Fibroblast of peridontal ligament (primary cell): ENCODE data around the gene ITGB5.
"Not testable (repeated sequence)": the region's sequence is repeated elsewhere in the genome, so short reads cannot be mapped to it uniquely, and the experiment has no call there.

Experiments used
- DNase-seq: peaks from one replicate; pipeline ENCODE4 v3.0.0-alpha.2; 2010; ENCODE audit errors: extremely low read depth

ITGB5 gene

DNA sequence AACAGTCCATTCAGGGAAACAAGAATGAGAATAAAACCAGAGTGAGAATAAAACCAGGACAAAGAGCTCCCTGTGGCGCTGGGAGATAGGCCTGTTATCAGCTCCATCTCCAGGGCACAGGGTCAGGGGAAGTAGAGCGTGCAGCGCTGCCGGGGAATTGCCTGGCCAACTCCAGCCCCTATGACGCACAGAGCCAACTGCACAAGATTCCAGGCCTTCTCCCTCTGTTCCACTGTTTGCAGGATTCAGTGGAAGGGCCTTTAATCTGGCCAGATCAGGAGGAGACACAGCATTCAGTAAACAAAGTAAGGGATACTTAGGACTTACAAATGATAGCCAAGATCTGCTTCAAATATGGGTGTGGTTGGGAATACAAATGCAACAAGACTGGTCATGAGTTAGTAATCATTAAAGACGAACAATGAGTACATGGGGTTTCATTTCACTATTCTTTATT lies 49.4 kb downstream of the ITGB5 start:
- DNase-seq: peak; percentile 89

DNA sequence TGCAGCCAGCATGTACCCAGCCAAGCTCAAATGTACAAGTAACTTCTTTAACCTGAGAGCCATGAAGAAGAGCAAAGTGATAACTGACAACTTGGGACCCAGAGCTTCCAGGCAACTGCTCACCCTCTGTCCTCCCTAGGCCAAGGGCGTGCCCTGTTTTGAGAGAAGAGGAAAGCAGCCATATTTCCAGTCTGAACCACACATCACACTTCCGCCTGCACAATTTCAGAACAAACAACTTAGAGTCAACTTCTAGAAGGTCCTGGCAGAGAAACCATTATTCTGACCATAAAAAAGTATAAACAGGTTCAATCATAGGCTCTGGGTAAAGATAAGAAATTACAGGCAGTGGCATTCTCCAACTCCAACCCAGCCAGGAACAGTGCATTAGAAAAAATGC lies 50.1 kb downstream of the ITGB5 start:
- DNase-seq: no peak

DNA sequence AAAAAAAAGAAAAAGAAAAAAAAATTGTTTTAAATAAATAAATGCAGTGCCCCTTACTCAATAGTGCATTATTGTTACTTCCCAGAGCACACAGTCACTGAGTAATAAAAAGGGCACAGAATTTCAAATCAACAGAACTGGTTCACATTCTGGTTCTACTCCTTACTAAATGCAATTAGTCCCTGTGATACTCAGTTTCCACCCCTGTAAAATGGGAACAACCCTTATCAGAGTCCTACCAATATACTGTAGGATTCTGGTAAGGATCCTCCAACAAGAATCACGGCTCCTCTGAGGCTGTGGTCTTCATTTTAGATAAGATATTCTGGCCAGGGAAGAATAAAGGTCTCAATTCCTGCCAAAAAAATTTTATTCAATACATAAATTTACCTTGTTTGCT lies 50.7 kb downstream of the ITGB5 start:
- no peak for DNase-seq

GRCh38 chr3:124834723-124835718 lies 52.1 kb downstream of the ITGB5 start:
- DNase-seq: peak; percentile 86

DNA sequence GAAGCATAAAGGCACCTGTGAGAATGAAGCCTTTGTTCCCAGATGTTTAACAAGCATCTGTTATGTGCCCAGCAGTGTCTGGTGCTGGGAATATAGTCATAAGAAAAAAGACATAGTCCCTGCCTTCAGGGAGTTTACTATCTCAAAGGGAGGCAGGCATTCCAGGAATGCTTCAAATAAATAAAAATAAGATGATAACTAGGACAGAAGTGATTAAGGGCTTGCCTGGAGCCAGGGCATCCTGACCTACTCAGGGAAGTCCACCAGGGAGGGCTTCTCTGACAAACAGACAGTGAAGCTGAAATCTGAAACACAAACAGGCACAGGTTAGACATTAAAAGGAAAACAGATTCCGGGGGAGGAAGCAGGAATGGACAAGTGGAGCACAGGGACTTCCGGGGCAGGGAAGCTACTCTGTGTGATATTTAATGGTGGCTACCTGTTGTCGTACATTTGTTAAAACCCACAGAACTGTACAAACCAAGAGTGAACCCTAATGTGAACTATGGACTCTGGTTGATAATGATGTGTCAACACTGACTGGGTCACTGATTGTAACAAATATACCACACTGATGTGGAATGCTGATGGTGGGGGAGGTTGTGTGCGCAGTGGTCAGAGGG lies 53.3 kb downstream of the ITGB5 start:
- peak; percentile 56 for DNase-seq

DNA sequence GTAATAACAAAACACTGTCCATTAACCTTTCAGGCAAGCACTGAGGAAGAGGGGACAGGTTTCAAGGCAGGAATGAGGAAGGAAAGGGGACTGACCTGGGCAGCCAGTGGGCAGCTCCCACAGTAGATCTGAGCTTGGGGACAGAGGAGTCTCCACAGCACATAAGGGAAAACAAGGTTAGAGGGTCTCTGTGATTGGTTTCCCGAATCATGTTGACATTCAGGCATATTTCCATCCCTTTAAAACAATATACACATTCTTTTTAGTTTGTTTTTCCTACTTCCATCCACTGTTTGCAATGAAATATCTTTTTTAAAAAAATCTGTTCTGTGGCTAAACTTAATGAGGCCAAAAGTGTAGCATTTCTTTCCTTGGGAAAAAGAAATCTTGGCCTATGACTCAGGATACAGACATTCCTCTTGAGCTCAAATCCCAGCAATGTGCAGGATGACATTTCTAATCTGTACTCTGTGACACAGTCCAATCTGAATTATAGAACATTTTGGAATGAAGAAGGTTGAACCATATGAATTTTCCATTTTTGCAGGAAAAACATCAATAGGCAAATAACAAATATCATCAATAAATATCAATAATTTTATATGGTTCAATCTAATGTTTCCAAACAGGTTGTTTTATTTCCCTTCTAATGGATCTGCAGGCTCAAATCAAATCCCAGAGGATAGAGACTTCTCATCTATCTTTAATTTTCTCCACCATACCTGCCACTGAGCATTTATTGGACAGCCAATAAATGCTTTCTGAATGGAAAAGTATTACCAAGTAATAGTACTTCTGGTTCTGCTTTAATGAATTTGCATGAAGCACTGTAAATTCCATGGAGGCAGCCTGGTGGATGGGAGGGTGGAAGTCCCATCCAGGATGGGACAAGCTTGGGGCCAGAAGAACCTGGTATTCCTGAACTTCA lies 54.1 kb downstream of the ITGB5 start:
- DNase-seq: peak; percentile 98

- DNase-seq: no peak
These were observed 55.5 kb downstream of the ITGB5 start for GRCh38 chr3:124831628-124832199.

DNA sequence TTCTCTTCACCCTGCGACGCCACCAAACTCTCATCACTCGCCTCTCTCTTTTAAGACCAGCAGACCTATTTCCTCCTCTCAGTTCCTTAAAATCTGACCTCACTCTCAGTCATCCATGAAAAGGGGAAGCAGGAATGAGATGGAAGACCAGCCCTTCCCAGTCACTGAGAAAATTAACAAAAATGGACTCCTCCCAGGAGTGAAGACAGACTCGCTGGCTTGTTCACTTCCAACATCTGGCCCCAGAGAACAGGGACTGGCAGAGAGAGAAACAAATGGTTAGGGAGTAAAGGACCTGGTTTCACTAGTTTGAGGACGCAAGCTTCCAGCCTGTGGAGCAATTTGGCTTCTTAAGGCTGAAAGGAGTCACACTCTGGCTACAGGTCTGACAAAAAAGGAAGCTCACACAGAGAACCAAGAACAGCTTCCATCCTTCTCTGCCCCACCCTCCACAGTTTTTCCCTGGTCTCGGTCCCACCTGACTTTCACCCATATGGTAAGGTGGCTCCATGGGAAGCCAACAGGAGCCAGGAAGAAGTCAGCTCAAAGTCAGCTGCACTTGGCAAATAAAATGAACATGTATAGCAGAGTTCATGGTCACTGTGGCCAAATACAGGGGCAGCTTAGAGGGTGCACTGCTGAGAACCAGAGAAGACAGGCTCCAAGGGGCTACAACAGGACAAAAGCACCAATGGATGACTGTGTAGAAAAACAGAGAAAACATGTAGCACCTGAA lies 57.2 kb downstream of the ITGB5 start:
- no peak for DNase-seq

DNA sequence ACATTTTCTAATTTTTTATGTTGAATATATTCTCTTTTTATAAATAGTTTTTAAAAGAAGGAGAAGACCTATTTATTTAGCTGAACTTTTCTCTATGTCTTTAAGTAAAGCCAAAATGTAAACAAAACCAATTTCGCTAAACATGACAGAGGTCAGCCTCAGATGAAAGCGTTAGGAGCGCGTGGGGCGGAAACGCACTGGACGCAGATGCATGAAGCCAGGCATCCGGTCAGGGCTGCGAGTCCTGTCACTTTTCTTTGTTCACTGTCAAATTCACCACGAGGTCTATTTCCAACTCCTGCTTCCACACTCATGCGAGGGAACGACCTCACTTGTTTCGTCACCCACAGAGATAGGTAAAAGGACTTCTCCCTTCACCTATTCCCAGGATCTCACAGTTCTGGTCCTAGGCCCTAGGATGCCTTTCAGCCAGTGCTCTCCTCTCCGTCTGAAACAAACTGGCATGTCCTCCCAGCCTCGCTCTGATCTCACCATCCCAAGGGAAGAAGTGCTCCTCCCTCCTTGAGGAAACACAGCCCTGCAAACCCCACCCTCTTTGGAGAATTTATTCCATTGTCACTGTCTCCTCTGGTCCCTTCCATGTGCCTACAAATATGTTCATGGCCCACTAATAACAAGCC lies 57.9 kb downstream of the ITGB5 start:
- peak; percentile 64 for DNase-seq

- not testable (repeated sequence) for DNase-seq
These were observed 59.5 kb downstream of the ITGB5 start for GRCh38 chr3:124827476-124828206.

GRCh38 chr3:124826703-124827102 lies 60.5 kb downstream of the ITGB5 start:
- peak; percentile 92 for DNase-seq

DNA sequence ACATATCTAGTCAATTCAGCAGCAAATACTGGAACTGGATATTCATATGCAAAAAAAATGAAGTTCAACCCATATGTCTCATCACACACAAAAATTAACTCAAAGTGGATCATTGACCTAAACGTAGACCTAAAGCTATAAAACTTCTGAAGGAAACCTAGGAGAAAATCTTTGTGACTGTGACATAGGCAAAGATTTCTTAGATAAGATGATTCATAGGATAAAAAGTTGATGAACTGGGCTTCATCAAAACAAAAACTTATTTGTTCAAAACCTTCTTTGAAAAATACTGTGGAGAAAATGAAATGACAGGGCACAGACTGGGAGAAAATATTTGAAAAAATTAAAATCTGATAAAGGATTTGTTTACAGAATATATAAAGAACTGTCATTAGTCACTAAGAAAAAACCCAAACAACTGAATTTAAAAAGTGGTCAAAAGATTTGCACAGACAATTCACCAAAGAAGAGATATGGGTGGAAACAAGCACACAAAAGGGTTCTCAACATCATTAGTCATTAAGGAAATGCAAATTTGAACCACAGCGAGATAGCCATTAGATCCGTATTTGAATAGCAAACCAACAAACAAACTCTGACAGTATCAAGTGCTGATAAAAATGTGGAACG lies 62.8 kb downstream of the ITGB5 start:
- no peak for DNase-seq

- no peak for DNase-seq
These were observed 63.5 kb downstream of the ITGB5 start for GRCh38 chr3:124823648-124824047.

DNA sequence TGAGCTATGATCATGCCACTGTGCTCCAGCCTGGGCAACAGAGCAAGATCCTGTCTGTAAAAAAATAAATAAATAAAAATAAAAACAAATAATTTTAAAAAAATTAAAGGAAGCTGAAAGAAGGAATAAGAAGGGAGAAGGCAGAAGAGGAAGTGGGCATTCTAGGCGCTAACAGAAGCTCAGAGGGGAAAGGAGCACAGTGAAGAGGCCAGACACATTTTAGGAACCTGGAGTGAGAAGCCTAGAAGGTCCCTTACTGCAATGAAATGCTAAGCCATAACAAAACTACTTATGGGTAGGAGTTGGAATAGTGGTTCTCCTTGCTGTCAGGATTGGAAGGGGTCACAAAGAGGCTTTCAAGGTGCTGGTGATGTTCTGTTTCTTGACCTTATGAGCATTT lies 64.0 kb downstream of the ITGB5 start:
- DNase-seq: no peak

- DNase-seq: no peak
These were observed 65.8 kb downstream of the ITGB5 start for GRCh38 chr3:124821356-124821755.

DNA sequence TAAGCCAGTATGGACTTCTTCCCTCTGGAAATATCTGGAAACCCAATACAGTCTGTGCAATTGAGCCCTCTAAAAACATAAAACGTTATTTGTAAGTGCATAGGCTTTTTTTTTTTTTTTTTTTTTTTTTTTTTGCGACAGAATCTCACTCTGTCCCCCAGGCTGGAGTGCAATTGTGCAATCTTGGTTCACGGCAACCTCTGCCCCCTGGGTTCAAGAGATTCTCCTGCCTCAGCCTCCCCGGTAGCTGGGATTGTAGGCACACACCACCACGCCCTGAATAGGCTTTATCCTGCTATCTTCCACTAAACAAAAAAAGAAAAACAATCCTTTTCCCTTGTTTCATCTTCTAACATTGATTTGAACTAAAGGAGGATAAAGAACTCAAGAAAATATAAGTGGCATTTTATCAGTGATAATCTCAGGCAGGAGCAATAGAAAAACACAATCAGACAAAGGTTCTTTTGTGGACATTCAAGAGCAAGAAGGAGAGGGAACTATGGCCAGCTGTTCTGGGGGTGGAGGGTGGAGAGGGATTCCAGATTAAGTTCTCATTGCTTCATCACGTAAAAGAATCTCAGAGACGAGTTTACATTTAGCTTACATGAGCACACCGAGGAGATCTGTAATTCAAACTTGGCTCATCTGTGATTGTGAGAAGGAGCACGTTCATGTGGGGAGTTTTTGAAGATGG lies 68.6 kb downstream of the ITGB5 start:
- peak; percentile 90 for DNase-seq

DNA sequence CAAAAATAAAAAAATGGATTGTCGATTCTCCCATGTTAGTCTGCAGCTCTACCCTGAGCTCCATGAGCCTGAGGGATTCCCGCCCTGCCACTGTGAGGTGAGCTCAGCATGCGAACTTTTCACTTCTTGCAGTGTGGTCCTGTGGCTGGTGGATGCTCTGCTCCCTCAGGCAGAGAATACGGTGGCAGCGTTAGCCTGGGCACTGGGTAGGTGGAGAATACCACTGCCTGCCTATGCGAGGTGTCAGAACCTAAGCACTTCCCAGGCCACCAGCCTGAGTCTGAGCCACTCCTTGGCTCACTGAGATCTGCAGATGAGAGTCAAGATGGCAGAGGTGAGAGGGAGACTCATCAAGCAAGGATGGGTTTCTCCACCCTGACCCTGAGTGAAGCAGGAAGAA lies 70.1 kb downstream of the ITGB5 start:
- no peak for DNase-seq

DNA sequence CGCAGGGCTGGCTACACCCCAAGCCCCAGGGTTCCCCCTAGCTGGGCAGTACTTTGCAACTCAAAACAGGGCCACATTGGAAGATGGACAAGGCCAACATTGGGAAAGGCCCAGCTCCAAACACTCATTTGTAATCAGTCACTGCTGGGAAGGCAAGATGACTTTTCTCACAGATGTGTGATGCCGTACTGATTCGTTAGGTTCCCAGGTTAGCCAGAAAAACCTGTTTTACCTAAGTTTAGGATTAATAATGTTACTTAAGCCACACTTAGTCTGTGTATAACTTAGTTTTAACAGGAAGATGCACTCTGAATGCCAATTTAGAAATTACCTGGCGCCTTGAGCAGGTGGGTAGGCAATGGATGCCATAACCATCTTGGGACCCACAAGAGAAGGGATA lies 71.0 kb downstream of the ITGB5 start:
- DNase-seq: no peak

DNA sequence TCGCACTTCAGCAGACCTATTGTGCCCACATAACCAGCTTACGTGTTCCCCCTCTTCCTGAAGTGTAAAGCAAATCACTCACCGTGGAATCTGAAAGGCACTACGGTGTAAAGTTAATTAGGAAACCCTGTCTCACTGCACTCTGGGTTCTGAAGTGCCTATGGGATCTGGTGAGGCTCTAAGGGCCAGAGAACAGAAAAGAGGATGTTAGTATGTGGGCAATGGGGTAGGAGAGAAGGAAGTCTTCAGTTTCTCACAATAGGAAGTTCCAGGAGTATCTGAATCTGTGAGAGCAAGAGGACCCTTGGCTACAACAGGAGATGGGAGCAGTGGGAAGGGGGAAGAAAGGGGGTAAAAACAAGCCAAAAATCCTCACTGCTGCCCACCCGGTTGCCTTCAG lies 71.4 kb downstream of the ITGB5 start:
- no peak for DNase-seq
